Neuronal stem cell (in vitro differentiated cells): ENCODE data around the gene PLA2G4C.

Experiments used
- DNase-seq: peaks from one replicate; pipeline ENCODE4 v3.0.0-alpha.2; 2013; ENCODE audit warnings: low spot score
- H2AFZ ChIP-seq: one replicate; pipeline ENCODE4 v1.6.1; 2013; ENCODE audit warnings: mild to moderate bottlenecking, low read length, inconsistent platforms
- H2AK5ac ChIP-seq: 2 replicates; pipeline ENCODE4 v1.6.1; 2013; ENCODE audit warnings: low read depth, mild to moderate bottlenecking, inconsistent platforms, low read length, moderate library complexity, mixed read lengths
- H2BK120ac ChIP-seq: 2 replicates; pipeline ENCODE4 v1.6.1; 2013; ENCODE audit warnings: low read depth, mild to moderate bottlenecking, inconsistent platforms, low read length, moderate library complexity, mixed read lengths
- H2BK12ac ChIP-seq: one replicate; pipeline ENCODE4 v1.6.1; 2013; ENCODE audit warnings: low read length, inconsistent platforms
- H2BK15ac ChIP-seq: 2 replicates; pipeline ENCODE4 v1.6.1; 2013; ENCODE audit warnings: mild to moderate bottlenecking, low read length, inconsistent platforms, mixed read lengths
- H2BK5ac ChIP-seq: one replicate; pipeline ENCODE4 v1.6.1; 2013; ENCODE audit warnings: inconsistent platforms, mild to moderate bottlenecking, low read length, moderate library complexity
- H3K14ac ChIP-seq: one replicate; pipeline ENCODE4 v1.6.1; 2013; ENCODE audit warnings: low read length, inconsistent platforms
- H3K18ac ChIP-seq: 2 replicates; pipeline ENCODE4 v1.6.1; 2013; ENCODE audit warnings: low read length, inconsistent platforms
- H3K23ac ChIP-seq: 2 replicates; pipeline ENCODE4 v1.6.1; 2013; ENCODE audit warnings: low read depth, mild to moderate bottlenecking, mixed read lengths, low read length, inconsistent platforms; ENCODE audit not compliant: poor library complexity
- H3K27ac ChIP-seq: replicated peaks from 3 replicates; pipeline ENCODE4 v1.5.1; 2013; ENCODE audit warnings: low read length, inconsistent platforms
- H3K27me3 ChIP-seq, 3 experiments: 2 replicates each; pipeline ENCODE4 v1.6.1; 2013; ENCODE audit warnings: low read length in 3 of 3, mild to moderate bottlenecking in 2 of 3, inconsistent platforms in 1 of 3, low read depth in 1 of 3, mixed read lengths in 1 of 3, moderate library complexity in 1 of 3; ENCODE audit not compliant: control insufficient read depth in 3 of 3, insufficient read depth in 3 of 3
- H3K36me3 ChIP-seq, 2 donors: replicated peaks in 1 of 2; 2 replicates each; pipeline ENCODE4 v1.6.1; 2013; ENCODE audit warnings: low read length in 2 of 2; ENCODE audit not compliant: control insufficient read depth in 2 of 2, insufficient read depth in 2 of 2
- H3K4ac ChIP-seq: 2 replicates; pipeline ENCODE4 v1.6.1; 2013; ENCODE audit warnings: inconsistent platforms, mild to moderate bottlenecking, low read length, moderate library complexity
- H3K4me1 ChIP-seq, 2 donors: 1 replicate in 1 of 2; 2 replicates in 1 of 2; pipeline ENCODE4 v1.6.1; 2013; ENCODE audit warnings: low read length in 2 of 2, low read depth in 1 of 2; ENCODE audit not compliant: control insufficient read depth in 2 of 2, insufficient read depth in 1 of 2
- H3K4me2 ChIP-seq: one replicate; pipeline ENCODE4 v1.6.1; 2013; ENCODE audit warnings: mild to moderate bottlenecking, low read length, inconsistent platforms; ENCODE audit not compliant: insufficient read depth, poor library complexity, severe bottlenecking
- H3K4me3 ChIP-seq, 2 donors: 2 replicates each; pipeline ENCODE4 v1.5.1; 2013; ENCODE audit warnings: low read length in 2 of 2, mild to moderate bottlenecking in 2 of 2, inconsistent platforms in 1 of 2, moderate library complexity in 1 of 2
- H3K79me1 ChIP-seq: one replicate; pipeline ENCODE4 v1.6.1; 2013; ENCODE audit warnings: low read depth, mild to moderate bottlenecking, inconsistent platforms, low read length, moderate library complexity
- H3K9ac ChIP-seq: one replicate; pipeline ENCODE4 v1.6.1; 2013; ENCODE audit warnings: mild to moderate bottlenecking, low read depth, low read length, inconsistent platforms; ENCODE audit not compliant: poor library complexity
- H3K9me3 ChIP-seq, 2 donors: replicated peaks in 1 of 2; 2 replicates each; pipeline versions ENCODE3 to v1.6.1; 2013; ENCODE audit warnings: low read length in 2 of 2, mild to moderate bottlenecking in 2 of 2, inconsistent platforms in 1 of 2, low read depth in 1 of 2, mixed read lengths in 1 of 2, moderate library complexity in 1 of 2; ENCODE audit not compliant: control insufficient read depth in 2 of 2, insufficient read depth in 1 of 2
- H4K8ac ChIP-seq: one replicate; pipeline ENCODE4 v1.6.1; 2013; ENCODE audit warnings: low read depth, mild to moderate bottlenecking, inconsistent platforms, low read length, moderate library complexity
- H4K91ac ChIP-seq: one replicate; pipeline ENCODE4 v1.6.1; 2013; ENCODE audit warnings: low read length, low read depth, mild to moderate bottlenecking, inconsistent platforms; ENCODE audit not compliant: poor library complexity
- WGBS, 2 donors: extraction: QIAGEN DNeasy Blood & Tissue Kit; methylation state at CpG; one replicate each; pipeline ENCODE4 v1.1.7; 2013; ENCODE audit warnings: missing lambda C conversion rate in 2 of 2, mixed read lengths in 1 of 2; ENCODE audit not compliant: insufficient read length in 2 of 2, insufficient replicate concordance in 1 of 2; ENCODE audit errors: extremely low coverage in 2 of 2; 5-methylcytosine and 5-hydroxymethylcytosine counted together

The PLA2G4C gene

GRCh38 chr19:48044561-48044960 is 66.1 kb downstream of the PLA2G4C start:
- no peak overlapping the region for H2BK15ac ChIP-seq
- H3K79me1 ChIP-seq: no peaks in the 10 kb centered on the region
- no peak overlapping the region for H3K4me3 ChIP-seq
- DNase-seq: no peak
- no peak overlapping the region for H3K14ac ChIP-seq
- H2AFZ ChIP-seq: no peak overlapping the region
- H2BK5ac ChIP-seq: no peak overlapping the region
- H2BK12ac ChIP-seq: no peak overlapping the region
- no peaks in the 10 kb centered on the region for H3K27me3 ChIP-seq
- H3K9me3 ChIP-seq: no peaks in the 10 kb centered on the region
- no peaks in the 10 kb centered on the region for H3K4me1 ChIP-seq
- no peak overlapping the region for H4K8ac ChIP-seq
- no peak overlapping the region for H3K9ac ChIP-seq
- no peaks in the 10 kb centered on the region for H3K36me3 ChIP-seq
- H3K27ac ChIP-seq: no peak overlapping the region
- H4K91ac ChIP-seq: no peak overlapping the region
- H2BK120ac ChIP-seq: no peak overlapping the region
- no CpG with 5 or more reads among the region's 5 CpGs for WGBS, 2 donors
- no peak overlapping the region for H3K18ac ChIP-seq
- H3K23ac ChIP-seq: no peak overlapping the region
- H3K4me2 ChIP-seq: no peak overlapping the region
- H2AK5ac ChIP-seq: no peak overlapping the region
- H3K4ac ChIP-seq: no peak overlapping the region

GRCh38 chr19:48043675-48044258 is 66.8 kb downstream of the PLA2G4C start, which contains the start of gene CABP5:
Gene CABP5 (minus strand): TSS chr19:48044079. CDS start chr19:48043922, 157 bp downstream.
- Histone ChIP-seq H2AFZ (no peak within 1 kb of the TSS), H3K4ac (no peak within 1 kb of the TSS), H2BK120ac (no peak within 1 kb of the TSS), H4K91ac (no peak within 1 kb of the TSS), H3K27me3 (no peaks in the 10 kb centered on the region), H3K23ac (peak within 1 kb of the TSS; percentile 12), H4K8ac (no peak within 1 kb of the TSS), H3K36me3 (no peaks in the 10 kb centered on the region), H2AK5ac (peak within 1 kb of the TSS; percentile 10), H3K4me2 (no peak within 1 kb of the TSS), H3K18ac (peak within 1 kb of the TSS; percentile 42), H3K79me1 (no peaks in the 10 kb centered on the region), H3K9ac (no peak within 1 kb of the TSS), H2BK15ac (no peak within 1 kb of the TSS), H3K27ac (no peak within 1 kb of the TSS), H3K4me1 (no peaks in the 10 kb centered on the region), H3K4me3 (no peak within 1 kb of the TSS), H2BK12ac (no peak within 1 kb of the TSS), H3K9me3 (no peaks in the 10 kb centered on the region), H2BK5ac (no peak within 1 kb of the TSS), H3K14ac (no peak within 1 kb of the TSS)
- WGBS, 2 donors: no CpG with 5 or more reads among the region's 10 CpGs
- no peak for DNase-seq

GRCh38 chr19:48041877-48042580 is 68.6 kb downstream of the PLA2G4C start:
- no peak for DNase-seq
- Histone ChIP-seq H3K79me1 (no peaks in the 10 kb centered on the region), H3K9ac (no peak overlapping the region), H2BK15ac (no peak overlapping the region), H3K27me3 (no peaks in the 10 kb centered on the region), H3K4me2 (no peak overlapping the region), H2AFZ (no peak overlapping the region), H3K27ac (no peak overlapping the region), H3K4ac (no peak overlapping the region), H3K18ac (no peak overlapping the region), H4K91ac (no peak overlapping the region), H3K4me1 (no peaks in the 10 kb centered on the region), H2BK120ac (no peak overlapping the region), H3K9me3 (no peaks in the 10 kb centered on the region), H4K8ac (no peak overlapping the region), H2BK5ac (no peak overlapping the region), H2AK5ac (no peak overlapping the region), H2BK12ac (no peak overlapping the region), H3K4me3 (no peak overlapping the region), H3K23ac (no peak overlapping the region), H3K14ac (no peak overlapping the region), H3K36me3 (no peaks in the 10 kb centered on the region)
- no CpG with 5 or more reads among the region's 2 CpGs for WGBS, 2 donors

GRCh38 chr19:48036765-48037164 is 73.9 kb downstream of the PLA2G4C start:
- H2AK5ac ChIP-seq: no peak overlapping the region
- no peak overlapping the region for H3K9ac ChIP-seq
- no peak overlapping the region for H4K91ac ChIP-seq
- no peak overlapping the region for H3K4me3 ChIP-seq
- H2BK120ac ChIP-seq: no peak overlapping the region
- DNase-seq: no peak
- no peak overlapping the region for H2BK5ac ChIP-seq
- no peak overlapping the region for H3K23ac ChIP-seq
- no peak overlapping the region for H3K4ac ChIP-seq
- WGBS, 2 donors: no CpG with 5 or more reads among the region's 2 CpGs
- no peak overlapping the region for H3K4me2 ChIP-seq
- H3K18ac ChIP-seq: no peak overlapping the region
- H2BK15ac ChIP-seq: no peak overlapping the region
- H3K36me3 ChIP-seq: no peaks in the 10 kb centered on the region
- H3K27ac ChIP-seq: no peak overlapping the region
- H3K14ac ChIP-seq: no peak overlapping the region
- H3K27me3 ChIP-seq: no peaks in the 10 kb centered on the region
- no peaks in the 10 kb centered on the region for H3K4me1 ChIP-seq
- H3K79me1 ChIP-seq: no peaks in the 10 kb centered on the region
- no peak overlapping the region for H2BK12ac ChIP-seq
- no peak overlapping the region for H2AFZ ChIP-seq
- H4K8ac ChIP-seq: no peak overlapping the region
- no peaks in the 10 kb centered on the region for H3K9me3 ChIP-seq
